Inferior parietal cortex (tissue), 1 donor: ENCODE data around the gene COQ10A.
A peak's percentile ranks its signal among the peaks of the same experiment; 100 is the strongest.
"Not testable (repeated sequence)": the region's sequence is repeated elsewhere in the genome, so short reads cannot be mapped to it uniquely, and the experiment has no call there.

ENCODE experiments used
- DNase-seq: peaks from one replicate; pipeline ENCODE4 v3.0.0-alpha.2; 2016; ENCODE audit errors: extremely low spot score

The COQ10A gene

GRCh38 chr12:56243731-56244181 is 23.0 kb upstream of the COQ10A start:
- no peak for DNase-seq

DNA sequence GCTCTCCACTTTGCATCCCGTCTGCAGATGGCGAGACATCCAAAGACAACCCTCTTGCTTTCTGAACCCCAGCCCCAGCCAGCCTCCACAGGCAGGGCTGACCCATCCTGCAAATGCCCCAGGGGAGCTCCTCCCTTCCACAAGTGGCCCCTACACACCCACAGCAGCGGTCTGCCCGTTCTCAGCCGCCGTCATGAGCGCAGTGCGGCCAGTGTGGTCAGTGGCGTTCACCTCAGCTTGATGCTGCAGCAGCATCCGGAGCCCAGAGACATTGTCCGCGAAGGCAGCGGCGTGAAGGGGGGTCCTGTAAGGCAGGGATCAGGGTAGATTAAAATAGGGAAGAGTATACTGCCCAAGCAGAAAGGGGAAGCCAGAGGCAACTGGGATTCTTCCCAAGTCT is 22.2 kb upstream of the COQ10A start:
- no peak for DNase-seq

DNA sequence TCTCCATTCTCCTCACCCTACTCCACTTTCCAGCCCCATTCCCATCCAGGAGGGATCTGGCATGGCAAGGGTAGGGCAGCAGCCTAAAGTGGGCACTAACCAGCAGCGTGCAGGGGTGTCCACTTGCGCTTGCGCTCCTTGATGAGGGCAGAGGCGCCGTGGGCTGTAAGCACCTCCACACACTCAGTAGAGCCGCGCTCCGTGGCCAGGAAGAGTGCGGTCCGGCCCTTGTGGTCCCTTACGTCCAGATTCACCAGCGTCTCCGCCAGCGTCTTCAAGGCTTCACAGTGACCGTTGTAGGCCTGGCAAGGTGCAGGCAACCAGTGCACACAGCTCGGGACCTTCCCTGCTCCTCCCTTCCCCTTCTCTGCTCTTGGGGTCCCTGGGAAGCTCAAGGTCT is 18.8 kb upstream of the COQ10A start:
- no peak for DNase-seq

DNA sequence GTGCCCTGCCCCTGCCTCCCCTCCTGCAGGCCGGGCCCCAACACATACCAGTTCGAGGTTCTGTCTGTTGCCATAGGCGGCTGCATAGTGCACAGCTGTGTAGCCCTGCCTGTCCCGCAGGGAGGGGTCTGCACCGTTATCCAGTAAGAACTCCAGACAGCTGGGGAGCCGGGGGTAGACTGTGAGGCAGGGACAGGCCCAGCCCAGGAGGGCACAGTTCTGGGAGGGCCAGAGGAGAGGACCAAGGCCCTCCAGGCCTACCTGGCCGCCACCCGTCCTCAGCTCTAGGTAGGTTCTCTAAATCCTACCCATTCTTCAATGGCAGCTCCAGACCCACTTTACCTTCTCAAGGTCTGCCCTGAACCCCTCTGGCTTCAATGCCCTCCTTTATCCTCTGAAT is 18.0 kb upstream of the COQ10A start:
- no peak for DNase-seq

- DNase-seq, result no peak
Measured at GRCh38 chr12:56252649-56253048, 14.1 kb upstream of the COQ10A start.

GRCh38 chr12:56253091-56253490 is 13.7 kb upstream of the COQ10A start:
- no peak for DNase-seq

GRCh38 chr12:56255671-56256070 is 11.1 kb upstream of the COQ10A start:
- no peak for DNase-seq

- DNase-seq, result no peak
Measured at GRCh38 chr12:56256326-56256960, 10.3 kb upstream of the COQ10A start.

DNA sequence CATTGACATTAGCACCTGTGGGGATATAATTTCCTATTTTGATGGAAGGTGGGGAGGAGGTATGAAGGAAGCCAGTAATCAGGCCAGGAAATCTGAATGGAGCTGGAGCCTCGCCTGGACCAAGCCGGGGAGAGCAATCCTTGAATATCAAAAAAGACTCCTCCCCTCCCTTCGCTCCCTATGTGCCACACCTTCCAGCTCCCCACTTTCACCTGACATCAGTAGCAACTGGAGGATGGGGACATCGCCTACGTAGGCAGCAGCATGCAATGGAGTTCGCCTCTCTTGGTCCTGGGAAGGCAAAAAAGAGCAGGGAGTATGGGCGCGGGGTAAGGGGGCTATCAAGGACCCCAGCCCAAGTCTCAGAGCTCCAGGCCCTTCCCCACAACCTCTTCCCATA is 9.7 kb upstream of the COQ10A start:
- no peak for DNase-seq

DNA sequence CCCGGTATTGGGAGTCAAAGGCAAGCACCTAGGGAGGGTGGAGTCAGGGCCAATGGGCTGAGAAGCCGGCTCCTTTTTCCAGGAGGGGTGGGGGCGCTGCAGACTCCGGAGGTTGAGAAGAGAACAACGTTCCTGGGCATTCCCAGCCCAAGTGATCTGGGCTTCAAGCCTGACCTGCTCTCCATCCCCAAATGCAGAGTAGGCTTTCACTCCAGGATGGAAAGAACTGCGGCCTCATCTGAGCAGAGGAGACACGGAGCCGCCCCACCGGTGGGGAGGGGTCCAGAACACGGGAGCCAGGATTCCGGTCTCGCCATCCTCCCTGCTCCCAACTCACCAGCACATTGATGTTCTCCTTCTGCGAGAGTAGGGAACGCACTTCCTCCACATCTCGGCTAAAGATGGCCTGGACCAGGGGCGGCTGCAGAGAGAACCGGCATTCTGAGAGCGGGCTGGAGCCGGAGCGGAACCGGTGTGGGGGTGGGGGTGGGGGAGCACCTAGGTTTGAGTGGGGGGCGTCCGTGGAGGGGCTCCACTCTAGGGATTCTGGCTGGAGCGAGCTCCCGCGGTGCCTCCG is 9.2 kb upstream of the COQ10A start:
- DNase-seq, result peak; percentile 6

DNA sequence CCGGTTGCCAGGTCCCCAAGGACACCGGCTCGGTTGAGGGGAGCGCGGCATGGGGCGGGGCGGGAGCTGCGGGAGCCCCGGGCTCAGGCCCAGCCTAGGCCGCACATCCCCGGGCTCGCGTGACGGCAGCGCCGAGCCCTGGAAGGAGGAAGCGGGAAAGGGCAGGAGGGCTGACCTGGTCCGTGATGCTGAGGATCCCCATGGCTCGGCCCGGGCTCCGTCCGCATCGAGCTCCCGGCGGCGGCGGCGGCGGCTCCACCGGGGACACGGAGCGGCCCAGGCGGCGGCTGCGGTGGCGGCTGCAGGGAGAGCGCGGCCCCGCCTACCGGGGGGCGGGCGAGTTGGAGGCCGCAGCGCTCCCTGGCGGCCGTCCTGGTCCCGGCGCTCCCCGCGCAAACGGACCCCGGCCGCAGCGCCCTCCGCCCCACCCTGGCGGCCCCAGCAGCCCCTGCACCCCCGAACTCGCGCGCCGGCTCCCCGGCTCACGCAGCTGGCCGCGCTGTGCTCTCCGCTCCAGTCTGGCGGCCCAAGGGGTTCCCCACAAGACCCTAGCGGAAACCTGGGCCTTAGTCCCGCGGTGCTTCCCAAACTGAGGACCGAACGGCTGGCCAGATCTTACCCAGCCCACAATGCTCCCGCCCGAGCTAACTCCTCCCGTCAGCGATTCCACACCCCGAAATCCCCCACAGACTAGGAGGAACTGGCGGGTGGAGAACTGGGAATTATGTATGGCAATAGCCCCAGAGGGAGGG is 8.5 kb upstream of the COQ10A start, which contains the start of gene ANKRD52:
TSS of gene ANKRD52 (minus strand) at position 317 of the 752 bp plus-strand sequence. CDS start at position 202, 115 bp downstream.
- peak; percentile 70 for DNase-seq

GRCh38 chr12:56258820-56259183 is 7.9 kb upstream of the COQ10A start:
- no peak for DNase-seq

- no peak for DNase-seq
Measured at GRCh38 chr12:56260380-56260779, 6.4 kb upstream of the COQ10A start.

GRCh38 chr12:56260921-56261320 is 5.8 kb upstream of the COQ10A start:
- no peak for DNase-seq

DNA sequence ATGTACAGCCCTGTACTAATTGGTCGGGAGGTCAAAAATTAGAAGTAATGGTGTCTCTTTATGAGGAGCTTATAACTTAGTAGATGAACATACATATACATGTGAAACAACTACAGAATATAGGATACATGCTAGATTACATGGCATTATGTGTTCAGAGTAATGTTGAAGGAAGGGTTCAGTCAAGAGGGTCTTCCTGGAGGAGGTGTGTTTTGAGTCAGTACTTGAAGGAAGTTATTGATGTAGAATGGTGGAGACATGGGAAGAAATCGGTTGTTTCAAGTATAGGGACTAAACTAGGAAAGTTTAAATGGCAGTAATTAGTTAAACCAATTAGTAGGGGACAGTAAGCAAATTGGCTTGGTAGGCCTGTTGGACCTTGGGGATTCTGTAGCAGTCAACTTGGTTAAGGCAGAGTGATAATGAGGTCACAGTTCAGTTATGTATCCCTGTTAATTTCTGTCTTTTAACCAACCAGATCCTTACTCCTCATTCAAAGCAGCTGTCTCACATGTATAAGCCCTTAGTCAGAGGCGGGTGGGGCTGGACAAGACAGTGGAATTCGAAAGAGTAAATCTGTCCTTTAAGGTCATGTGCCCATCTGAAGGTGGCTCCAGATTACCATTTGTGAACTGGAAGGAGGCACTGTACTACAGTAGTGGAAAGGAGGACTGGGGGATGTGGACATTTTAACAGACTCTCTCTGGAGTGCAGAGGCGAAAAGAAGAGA is 5.1 kb upstream of the COQ10A start:
- DNase-seq, result no peak

DNA sequence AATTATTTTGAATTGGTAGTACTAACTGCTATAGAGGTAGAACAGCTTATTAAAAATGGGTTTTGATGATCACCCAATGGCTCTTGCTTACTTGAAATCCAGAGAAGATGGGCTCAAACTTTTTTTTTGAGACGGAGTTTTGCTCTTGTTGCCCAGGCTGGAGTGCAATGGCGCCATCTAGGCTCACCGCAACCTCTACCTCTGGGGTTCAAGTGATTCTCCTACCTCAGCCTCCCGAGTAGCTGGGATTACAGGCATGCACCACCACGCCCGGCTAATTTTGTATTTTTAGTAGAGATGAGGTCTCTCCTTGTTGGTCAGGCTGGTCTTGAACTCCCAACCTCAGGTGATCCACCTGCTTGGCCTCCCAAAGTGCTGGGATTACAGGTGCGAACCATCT is 3.8 kb upstream of the COQ10A start:
- DNase-seq, result not testable (repeated sequence)

GRCh38 chr12:56266068-56266692 is 562 bp upstream of the COQ10A start:
- not testable (repeated sequence) for DNase-seq

- DNase-seq, result no peak
Measured at GRCh38 chr12:56267443-56268071, 815 bp downstream of the COQ10A start.

DNA sequence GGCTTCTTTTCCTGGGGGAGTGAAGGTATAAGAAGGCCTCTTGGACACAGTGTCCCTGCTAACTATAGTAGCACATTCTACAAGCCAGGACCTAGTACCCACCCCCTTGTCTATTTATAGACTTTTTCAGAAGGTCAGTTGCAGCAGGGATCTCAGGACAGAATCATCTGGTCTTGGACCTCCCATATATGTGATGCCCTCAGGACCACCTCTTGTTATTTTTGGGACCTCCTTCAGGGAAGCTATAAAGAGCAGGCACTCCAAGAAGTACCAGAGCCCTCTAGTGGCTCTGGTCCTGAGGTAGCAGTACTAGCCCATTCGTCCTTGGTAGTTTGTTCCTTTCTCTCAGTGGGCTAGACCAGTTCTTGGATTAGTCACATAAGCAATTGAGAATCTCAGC is 4.3 kb downstream of the COQ10A start:
- DNase-seq, result peak; percentile 32

DNA sequence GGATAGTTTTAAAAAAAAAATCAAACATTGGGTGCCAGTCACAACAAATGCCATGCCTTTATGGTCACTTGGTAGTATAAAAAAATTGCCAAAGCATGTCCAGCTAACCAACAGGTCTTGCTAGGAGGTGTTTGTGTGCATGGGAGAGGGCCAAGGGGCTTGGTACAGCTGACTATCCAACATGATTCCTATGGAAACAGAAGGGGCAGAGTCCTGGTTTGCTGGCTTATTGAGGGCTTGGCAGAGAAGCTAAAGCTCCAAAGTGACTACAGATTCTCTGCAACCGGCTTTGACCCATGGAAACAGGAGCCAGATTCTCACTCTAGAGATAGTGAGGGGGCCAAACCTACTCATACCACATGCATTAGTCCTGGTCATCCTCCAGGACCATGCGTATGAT is 5.7 kb downstream of the COQ10A start:
- DNase-seq, result not testable (repeated sequence)

DNA sequence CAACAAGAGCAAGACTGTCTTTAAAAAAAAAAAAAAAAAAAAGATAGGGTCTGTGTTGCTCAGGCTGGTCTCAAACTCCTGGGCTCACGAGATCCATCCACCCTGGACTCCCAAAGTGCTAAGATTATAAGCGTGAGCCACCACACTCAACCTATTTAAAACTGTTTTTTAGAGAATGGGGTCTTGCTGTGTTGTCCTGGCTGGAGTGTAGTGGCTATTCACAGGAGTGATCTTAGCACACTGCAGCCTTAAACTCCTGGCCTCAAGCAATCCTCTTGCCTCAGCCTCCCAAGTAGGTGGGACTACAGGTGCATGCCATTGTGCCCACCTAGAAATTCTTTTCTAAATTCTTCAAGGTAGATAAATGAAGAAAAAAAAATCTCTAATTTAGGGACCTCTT is 7.6 kb downstream of the COQ10A start:
- no peak for DNase-seq
